Stimulated activated memory B cell treated with anti-CD40 and anti-IgM and Interleukin-4, amounts not matched to agents 10 μg/mL and 1 μg/mL and 100 μg/mL, for 72 hours (primary cell): ENCODE results near the gene SMARCA4.

ENCODE experiments used
- ATAC-seq: fragments of 150-1000 bp; cut with Tn5 transposase; 2 replicates; pipeline ENCODE4 v1.10.0; 2021
- H3K27ac Mint-ChIP-seq: one replicate; pipeline ENCODE4 v1.8.0; 2022; ENCODE audit warnings: mild to moderate bottlenecking, mixed read lengths
- H3K27me3 Mint-ChIP-seq: one replicate; pipeline ENCODE4 v1.8.0; 2022; ENCODE audit warnings: mixed read lengths
- H3K36me3 Mint-ChIP-seq: one replicate; pipeline ENCODE4 v1.8.0; 2022; ENCODE audit warnings: mixed read lengths
- H3K4me1 Mint-ChIP-seq: one replicate; pipeline ENCODE4 v1.8.0; 2022; ENCODE audit warnings: mixed read lengths
- H3K4me3 Mint-ChIP-seq: one replicate; pipeline ENCODE4 v1.8.0; 2022; ENCODE audit warnings: mild to moderate bottlenecking, moderate library complexity, mixed read lengths
- H3K9me3 Mint-ChIP-seq: one replicate; pipeline ENCODE4 v1.8.0; 2022; ENCODE audit warnings: mixed read lengths

Gene SMARCA4

DNA sequence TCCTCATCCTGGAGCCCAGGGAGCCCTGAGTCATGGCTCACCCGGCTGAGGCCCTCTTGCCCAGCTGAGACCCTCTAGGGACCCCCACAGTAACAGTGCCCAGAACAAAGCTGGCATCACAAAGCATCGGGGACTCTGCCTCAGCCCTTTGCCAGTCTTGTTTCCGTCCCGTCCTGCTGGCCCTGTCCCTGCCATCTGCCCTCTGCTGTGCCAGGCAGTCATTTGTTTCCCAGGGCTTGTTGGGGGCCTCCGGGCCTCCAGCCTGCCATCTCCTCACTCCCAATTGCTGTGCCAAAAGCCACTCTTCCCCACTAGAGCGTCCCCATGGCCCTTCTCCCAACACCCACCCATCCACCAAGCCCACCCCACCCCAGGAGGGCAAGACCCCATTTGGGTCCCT lies 64.2 kb downstream of the SMARCA4 start:
- Mint-ChIP-seq H3K36me3 (peaks cover 68% of the 10 kb centered on the region), H3K9me3 (no peaks in the 10 kb centered on the region), H3K27me3 (no peaks in the 10 kb centered on the region), H3K4me1 (no peaks in the 10 kb centered on the region), H3K4me3 (no peak overlapping the region), H3K27ac (no peak overlapping the region)
- ATAC-seq: no peak

DNA sequence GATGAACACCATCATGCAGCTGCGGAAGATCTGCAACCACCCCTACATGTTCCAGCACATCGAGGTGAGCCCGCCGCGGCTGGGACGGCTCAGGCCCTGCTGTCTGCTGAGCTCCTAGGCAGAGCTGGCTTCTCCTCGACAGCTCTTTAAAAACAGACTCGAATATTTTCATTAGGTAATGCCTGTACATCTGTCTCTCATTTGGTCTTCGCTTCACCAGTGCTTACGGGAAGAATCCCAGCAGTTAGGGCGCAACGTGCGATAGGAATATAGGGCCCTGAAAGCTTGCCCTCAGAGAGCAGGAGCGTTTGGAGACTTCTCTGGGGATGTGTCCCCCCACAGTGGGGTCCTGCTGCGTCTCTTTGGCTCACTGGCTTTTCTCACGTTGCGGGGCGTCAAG lies 64.6 kb downstream of the SMARCA4 start:
- no peak overlapping the region for H3K27ac Mint-ChIP-seq
- ATAC-seq: no peak
- H3K4me1 Mint-ChIP-seq: no peaks in the 10 kb centered on the region
- no peaks in the 10 kb centered on the region for H3K27me3 Mint-ChIP-seq
- H3K36me3 Mint-ChIP-seq: peaks cover 68% of the 10 kb centered on the region
- no peaks in the 10 kb centered on the region for H3K9me3 Mint-ChIP-seq
- no peak overlapping the region for H3K4me3 Mint-ChIP-seq

- no peak for ATAC-seq
- Mint-ChIP-seq H3K36me3 (peaks cover 68% of the 10 kb centered on the region), H3K27me3 (no peaks in the 10 kb centered on the region), H3K4me1 (no peaks in the 10 kb centered on the region), H3K4me3 (no peak overlapping the region), H3K9me3 (no peaks in the 10 kb centered on the region), H3K27ac (no peak overlapping the region)
Measured at GRCh38 chr19:11025997-11026396, 65.2 kb downstream of the SMARCA4 start.

DNA sequence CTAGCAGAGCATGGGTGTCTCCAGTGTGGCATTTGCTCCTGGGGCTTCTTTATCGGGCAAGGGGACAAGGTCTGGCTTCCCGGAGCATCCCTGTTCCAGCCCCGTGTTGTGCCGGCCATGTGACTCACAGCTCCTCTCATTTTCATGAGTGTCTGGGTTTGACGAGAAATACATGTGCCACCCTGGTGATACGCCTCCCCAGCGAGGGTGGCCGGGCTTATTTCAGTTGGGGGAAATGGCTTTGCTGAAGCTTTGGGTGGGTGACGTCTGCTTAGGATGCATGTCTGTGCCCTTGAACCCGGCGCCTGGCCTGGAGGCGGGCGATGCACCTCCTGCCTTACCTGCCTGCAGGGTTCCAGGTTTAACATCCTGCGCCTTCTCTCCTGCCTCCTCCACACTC lies 66.6 kb downstream of the SMARCA4 start:
- Mint-ChIP-seq H3K4me3 (no peak overlapping the region), H3K4me1 (no peaks in the 10 kb centered on the region), H3K36me3 (peaks cover 65% of the 10 kb centered on the region), H3K9me3 (no peaks in the 10 kb centered on the region), H3K27me3 (no peaks in the 10 kb centered on the region), H3K27ac (no peak overlapping the region)
- ATAC-seq: no peak

- H3K27ac Mint-ChIP-seq: no peak overlapping the region
- ATAC-seq: no peak
- peaks cover 68% of the 10 kb centered on the region for H3K36me3 Mint-ChIP-seq
- no peaks in the 10 kb centered on the region for H3K4me1 Mint-ChIP-seq
- no peaks in the 10 kb centered on the region for H3K27me3 Mint-ChIP-seq
- no peak overlapping the region for H3K4me3 Mint-ChIP-seq
- no peaks in the 10 kb centered on the region for H3K9me3 Mint-ChIP-seq
Measured at GRCh38 chr19:11028146-11028545, 67.3 kb downstream of the SMARCA4 start.

- H3K4me3 Mint-ChIP-seq: no peak overlapping the region
Measured at GRCh38 chr19:11031421-11032070, 70.7 kb downstream of the SMARCA4 start.

GRCh38 chr19:11033251-11033650 lies 72.4 kb downstream of the SMARCA4 start:
- ATAC-seq: no peak
- Mint-ChIP-seq H3K27me3 (no peaks in the 10 kb centered on the region), H3K4me1 (peaks cover 26% of the 10 kb centered on the region), H3K4me3 (no peak overlapping the region), H3K9me3 (no peaks in the 10 kb centered on the region), H3K36me3 (peaks cover 89% of the 10 kb centered on the region), H3K27ac (no peak overlapping the region)

More at GRCh38 chr19:11031421-11032070, 70.7 kb downstream of the SMARCA4 start:
- H3K27ac Mint-ChIP-seq: no peak overlapping the region
- no peak for ATAC-seq
- peaks cover 22% of the 10 kb centered on the region for H3K4me1 Mint-ChIP-seq
- H3K27me3 Mint-ChIP-seq: no peaks in the 10 kb centered on the region
- no peaks in the 10 kb centered on the region for H3K9me3 Mint-ChIP-seq
- H3K36me3 Mint-ChIP-seq: peaks cover 80% of the 10 kb centered on the region

- Mint-ChIP-seq H3K9me3 (no peaks in the 10 kb centered on the region), H3K36me3 (peaks cover 91% of the 10 kb centered on the region)
Measured at GRCh38 chr19:11033763-11034162, 72.9 kb downstream of the SMARCA4 start.

GRCh38 chr19:11034449-11035213 lies 73.8 kb downstream of the SMARCA4 start:
- Mint-ChIP-seq H3K4me3 (no peak overlapping the region), H3K4me1 (peaks cover 26% of the 10 kb centered on the region), H3K27me3 (no peaks in the 10 kb centered on the region), H3K36me3 (peaks cover 91% of the 10 kb centered on the region), H3K27ac (peak overlapping the region; percentile 80), H3K9me3 (no peaks in the 10 kb centered on the region)
- no peak for ATAC-seq

More at GRCh38 chr19:11033763-11034162, 72.9 kb downstream of the SMARCA4 start:
- Mint-ChIP-seq H3K27ac (no peak overlapping the region), H3K4me1 (peaks cover 26% of the 10 kb centered on the region), H3K27me3 (no peaks in the 10 kb centered on the region), H3K4me3 (no peak overlapping the region)
- ATAC-seq: no peak

DNA sequence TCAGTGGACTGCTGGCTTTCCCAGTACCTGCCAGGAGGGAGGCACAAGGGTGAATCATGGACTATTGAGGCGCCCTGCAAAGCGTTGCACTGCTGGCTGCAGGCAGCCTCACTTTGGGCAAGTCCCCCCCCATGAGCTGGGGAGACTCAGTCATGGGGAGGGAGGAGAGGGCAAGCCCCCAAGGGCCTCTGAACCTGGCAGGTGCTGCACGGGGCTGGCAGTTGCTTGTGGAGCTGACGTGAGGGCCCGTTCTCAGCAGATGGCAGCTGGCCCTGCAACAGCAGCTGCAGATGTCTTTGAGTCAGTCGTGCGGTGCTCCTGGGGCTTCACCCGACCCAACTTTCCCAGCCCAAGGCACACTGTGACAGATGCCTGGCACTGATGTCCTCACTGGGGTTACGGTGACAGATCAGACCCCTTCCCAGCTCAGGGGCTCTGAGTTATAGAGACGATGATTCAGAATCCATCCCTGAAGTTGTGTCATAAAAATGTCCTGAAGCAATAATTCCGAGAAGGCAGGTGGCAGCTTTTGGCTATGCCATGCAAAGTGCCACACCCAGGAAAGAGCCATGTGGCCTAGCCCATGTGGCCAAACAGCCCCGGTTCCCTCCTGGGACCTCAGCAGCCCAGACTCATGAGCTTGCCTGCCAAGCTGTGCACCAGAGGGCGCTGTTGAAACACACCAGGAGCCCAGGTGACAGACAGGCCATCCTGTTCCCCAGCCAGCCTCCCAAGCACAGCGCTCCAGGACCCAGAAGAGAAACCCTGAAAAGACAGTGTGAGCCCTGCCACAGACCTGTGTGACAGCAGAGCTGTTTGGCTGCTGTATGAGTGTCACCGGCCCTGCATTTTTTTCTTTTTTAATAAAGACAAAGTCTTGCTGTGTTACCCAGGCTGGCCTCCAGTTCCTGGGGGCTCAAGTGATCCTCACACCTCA lies 74.9 kb downstream of the SMARCA4 start:
- ATAC-seq: peak; percentile 98
- peak overlapping the region; percentile 80 for H3K27ac Mint-ChIP-seq
- peak overlapping the region; percentile 24 for H3K4me3 Mint-ChIP-seq
- H3K36me3 Mint-ChIP-seq: peaks cover 85% of the 10 kb centered on the region
- H3K4me1 Mint-ChIP-seq: peaks cover 26% of the 10 kb centered on the region
- no peaks in the 10 kb centered on the region for H3K9me3 Mint-ChIP-seq
- H3K27me3 Mint-ChIP-seq: no peaks in the 10 kb centered on the region

DNA sequence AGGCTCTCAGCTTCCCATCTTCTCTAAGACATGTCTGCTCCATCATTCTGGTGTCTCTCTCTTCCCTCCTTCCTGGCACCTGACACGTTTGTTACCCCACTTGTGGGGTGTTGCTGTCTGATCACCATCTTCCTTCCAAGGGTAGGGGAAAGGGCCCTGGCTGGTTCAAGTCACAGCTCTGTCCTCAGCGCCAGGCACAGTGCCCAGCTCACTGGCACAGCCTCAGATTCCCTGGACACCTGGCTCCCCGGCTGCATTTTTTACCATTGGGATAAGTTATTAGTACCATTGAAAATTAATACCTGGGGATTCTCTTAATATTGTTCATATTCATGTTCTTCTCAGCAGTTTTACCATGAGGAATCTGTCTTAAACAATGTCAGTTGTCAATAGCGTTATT lies 77.7 kb downstream of the SMARCA4 start:
- H3K4me1 Mint-ChIP-seq: peaks cover 26% of the 10 kb centered on the region
- no peaks in the 10 kb centered on the region for H3K9me3 Mint-ChIP-seq
- H3K4me3 Mint-ChIP-seq: no peak overlapping the region
- ATAC-seq: no peak
- no peak overlapping the region for H3K27ac Mint-ChIP-seq
- H3K27me3 Mint-ChIP-seq: no peaks in the 10 kb centered on the region
- H3K36me3 Mint-ChIP-seq: peaks cover 90% of the 10 kb centered on the region

- Mint-ChIP-seq H3K27me3 (peaks cover 11% of the 10 kb centered on the region), H3K27ac (no peak overlapping the region), H3K9me3 (no peaks in the 10 kb centered on the region), H3K4me1 (peaks cover 15% of the 10 kb centered on the region), H3K4me3 (no peak overlapping the region), H3K36me3 (peaks cover 78% of the 10 kb centered on the region)
- ATAC-seq: no peak
Measured at GRCh38 chr19:11041194-11041593, 80.4 kb downstream of the SMARCA4 start.

DNA sequence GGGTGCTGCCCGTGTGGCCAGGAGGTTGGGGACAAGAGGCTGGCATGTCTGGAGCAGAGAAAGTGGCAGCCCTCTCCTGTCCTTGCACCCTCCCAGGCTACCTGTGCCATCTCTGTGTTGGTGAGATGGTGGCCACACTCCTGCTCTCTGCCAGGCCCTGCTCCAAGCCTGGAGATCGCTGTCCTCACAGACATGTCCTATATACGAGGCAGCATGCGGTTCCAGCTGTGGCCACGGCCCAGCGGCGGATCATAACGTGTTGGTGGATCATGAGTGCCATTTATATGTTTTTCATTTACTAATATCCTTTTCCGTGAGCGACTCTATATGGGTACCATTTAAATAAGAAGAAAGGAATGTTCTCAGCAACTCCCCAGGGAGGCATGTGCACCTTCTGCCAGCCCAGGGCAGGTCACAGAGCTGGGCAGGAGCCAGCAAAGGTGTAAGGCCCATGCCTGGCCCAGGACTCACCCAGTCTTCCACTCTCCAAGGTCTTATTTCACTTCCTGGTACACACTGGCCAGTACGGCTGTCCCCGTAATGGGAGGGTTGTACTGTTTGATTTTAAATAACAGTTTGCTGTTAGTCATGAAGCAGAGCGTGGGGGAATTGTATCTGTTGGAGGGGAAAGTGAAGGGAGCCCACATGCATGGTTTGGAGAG lies 81.3 kb downstream of the SMARCA4 start:
- Mint-ChIP-seq H3K4me1 (peaks cover 16% of the 10 kb centered on the region), H3K4me3 (no peak overlapping the region), H3K36me3 (peaks cover 70% of the 10 kb centered on the region), H3K27me3 (peaks cover 11% of the 10 kb centered on the region), H3K9me3 (no peaks in the 10 kb centered on the region), H3K27ac (no peak overlapping the region)
- ATAC-seq: no peak

- Mint-ChIP-seq H3K27me3 (peaks cover 11% of the 10 kb centered on the region), H3K27ac (no peak overlapping the region), H3K9me3 (no peaks in the 10 kb centered on the region), H3K4me1 (peaks cover 31% of the 10 kb centered on the region), H3K4me3 (no peak overlapping the region), H3K36me3 (peaks cover 55% of the 10 kb centered on the region)
- no peak for ATAC-seq
Measured at GRCh38 chr19:11044431-11044830, 83.6 kb downstream of the SMARCA4 start.

- no peak for ATAC-seq
- peaks cover 11% of the 10 kb centered on the region for H3K27me3 Mint-ChIP-seq
- no peak overlapping the region for H3K27ac Mint-ChIP-seq
- no peaks in the 10 kb centered on the region for H3K9me3 Mint-ChIP-seq
- H3K36me3 Mint-ChIP-seq: peaks cover 50% of the 10 kb centered on the region
- H3K4me3 Mint-ChIP-seq: no peak overlapping the region
- peaks cover 42% of the 10 kb centered on the region for H3K4me1 Mint-ChIP-seq
Measured at GRCh38 chr19:11045536-11045935, 84.7 kb downstream of the SMARCA4 start.
